H9 (cell line): Measurements from ENCODE around the gene CD79A. TPM values are rescaled to one million over a fixed set of nuclear protein-coding genes. Genes with fewer than 3 reads are reported as not detected.

Experiments
- DNase-seq: peaks from one replicate; pipeline ENCODE4 v3.0.0-alpha.2; 2017
- H2AFZ ChIP-seq: one replicate; pipeline ENCODE4 v1.6.1; 2013; ENCODE audit warnings: mild to moderate bottlenecking, low read length, control low read depth, moderate library complexity
- H2AK5ac ChIP-seq: 2 replicates; pipeline ENCODE4 v1.6.1; 2013; ENCODE audit warnings: low read length, control low read depth, mixed read lengths; ENCODE audit not compliant: insufficient read length
- H2BK120ac ChIP-seq: one replicate; pipeline ENCODE4 v1.6.1; 2013; ENCODE audit warnings: low read depth, mild to moderate bottlenecking, low read length, control low read depth, inconsistent platforms; ENCODE audit not compliant: poor library complexity, severe bottlenecking
- H2BK12ac ChIP-seq: 2 replicates; pipeline ENCODE4 v1.6.1; 2013; ENCODE audit warnings: low read length, control low read depth, mixed read lengths, low read depth; ENCODE audit not compliant: insufficient read length
- H2BK15ac ChIP-seq: 2 replicates; pipeline ENCODE4 v1.6.1; 2013; ENCODE audit warnings: low read depth, low read length, control low read depth
- H2BK20ac ChIP-seq: one replicate; pipeline ENCODE4 v1.6.1; 2013; ENCODE audit warnings: low read depth, mild to moderate bottlenecking, low read length, control low read depth, inconsistent platforms; ENCODE audit not compliant: poor library complexity, severe bottlenecking
- H2BK5ac ChIP-seq: 2 replicates; pipeline ENCODE4 v1.6.1; 2013; ENCODE audit warnings: low read length, control low read depth, mixed read lengths; ENCODE audit not compliant: insufficient read length
- H3K14ac ChIP-seq: 2 replicates; pipeline ENCODE4 v1.6.1; 2013; ENCODE audit warnings: low read length, control low read depth; ENCODE audit not compliant: insufficient read depth
- H3K18ac ChIP-seq: 2 replicates; pipeline ENCODE4 v1.6.1; 2013; ENCODE audit warnings: low read depth, mild to moderate bottlenecking, mixed read lengths, low read length, control low read depth; ENCODE audit not compliant: insufficient read length
- H3K23ac ChIP-seq: 2 replicates; pipeline ENCODE4 v1.6.1; 2013; ENCODE audit warnings: low read length, control low read depth, mixed read lengths, low read depth; ENCODE audit not compliant: insufficient read length
- H3K23me2 ChIP-seq: 2 replicates; pipeline ENCODE4 v1.6.1; 2013; ENCODE audit warnings: low read depth, mild to moderate bottlenecking, mixed read lengths, low read length, control low read depth; ENCODE audit not compliant: insufficient read length, poor library complexity, severe bottlenecking
- H3K27ac ChIP-seq: 2 replicates; pipeline ENCODE4 v1.5.1; 2013; ENCODE audit warnings: low read length, control low read depth, mixed read lengths, low read depth; ENCODE audit not compliant: insufficient read length
- H3K27me3 ChIP-seq: 2 replicates; pipeline ENCODE4 v1.6.1; 2013; ENCODE audit warnings: low read length, control low read depth, inconsistent platforms; ENCODE audit not compliant: insufficient read depth
- H3K4ac ChIP-seq: 2 replicates; pipeline ENCODE4 v1.6.1; 2013; ENCODE audit warnings: low read depth, mild to moderate bottlenecking, control low read depth, inconsistent platforms, low read length, moderate library complexity
- H3K4me1 ChIP-seq: 2 replicates; pipeline ENCODE4 v1.6.1; 2013; ENCODE audit warnings: low read length, control low read depth, inconsistent platforms; ENCODE audit not compliant: insufficient read depth
- H3K4me2 ChIP-seq: 2 replicates; pipeline ENCODE4 v1.6.1; 2013; ENCODE audit warnings: low read length, control low read depth, mixed read lengths; ENCODE audit not compliant: insufficient read length, insufficient read depth
- H3K56ac ChIP-seq: 2 replicates; pipeline ENCODE4 v1.6.1; 2013; ENCODE audit warnings: low read depth, mild to moderate bottlenecking, mixed read lengths, low read length, control low read depth; ENCODE audit not compliant: insufficient read length
- H3K79me1 ChIP-seq: 2 replicates; pipeline ENCODE4 v1.6.1; 2013; ENCODE audit warnings: low read depth, mild to moderate bottlenecking, moderate library complexity, low read length, control low read depth, inconsistent platforms; ENCODE audit not compliant: insufficient read depth, poor library complexity, severe bottlenecking
- H3K79me2 ChIP-seq: 2 replicates; pipeline ENCODE4 v1.6.1; 2013; ENCODE audit warnings: low read length, control low read depth, inconsistent platforms; ENCODE audit not compliant: insufficient read depth
- H3K9ac ChIP-seq: 2 replicates; pipeline ENCODE4 v1.6.1; 2013; ENCODE audit warnings: low read length, control low read depth, mixed read lengths; ENCODE audit not compliant: insufficient read length; ENCODE audit errors: extremely low read depth
- H3K9me3 ChIP-seq: one replicate; pipeline ENCODE4 v1.6.1; 2013; ENCODE audit warnings: low read depth, low read length, inconsistent platforms; ENCODE audit not compliant: control insufficient read depth
- H3T11ph ChIP-seq: one replicate; pipeline ENCODE4 v1.6.1; 2013; ENCODE audit warnings: mild to moderate bottlenecking, low read length, control low read depth, inconsistent platforms
- H4K20me1 ChIP-seq: one replicate; pipeline ENCODE4 v1.6.1; 2013; ENCODE audit not compliant: control insufficient read depth, insufficient read length, insufficient read depth
- H4K5ac ChIP-seq: 2 replicates; pipeline ENCODE4 v1.6.1; 2013; ENCODE audit warnings: low read depth, mild to moderate bottlenecking, mixed read lengths, low read length, control low read depth; ENCODE audit not compliant: insufficient read length
- H4K8ac ChIP-seq: replicated peaks from 2 replicates; pipeline ENCODE4 v1.6.1; 2013; ENCODE audit warnings: low read length, control low read depth, mixed read lengths, low read depth; ENCODE audit not compliant: insufficient read length
- H4K91ac ChIP-seq: 2 replicates; pipeline ENCODE4 v1.6.1; 2013; ENCODE audit warnings: low read depth, mild to moderate bottlenecking, moderate library complexity, mixed read lengths, low read length, control low read depth; ENCODE audit not compliant: insufficient read length
- H3K27ac Mint-ChIP-seq, 3 experiments: 2 replicates in 2 of 3; 3 replicates in 1 of 3; pipeline ENCODE4 v1.8.0; 2020 to 2021; ENCODE audit warnings: mixed read lengths in 3 of 3, mild to moderate bottlenecking in 1 of 3, moderate library complexity in 1 of 3
- H3K27me3 Mint-ChIP-seq: 2 replicates; pipeline ENCODE4 v1.8.0; 2021; ENCODE audit warnings: low read depth, mild to moderate bottlenecking, moderate library complexity, mixed read lengths
- H3K36me3 Mint-ChIP-seq, 3 experiments: 2 replicates in 2 of 3; 3 replicates in 1 of 3; pipeline ENCODE4 v1.8.0; 2020 to 2021; ENCODE audit warnings: low read depth in 3 of 3, mixed read lengths in 3 of 3; ENCODE audit not compliant: insufficient read depth in 1 of 3
- H3K4me1 Mint-ChIP-seq, 2 experiments: 2 replicates each; pipeline ENCODE4 v1.8.0; 2020; ENCODE audit warnings: mixed read lengths in 2 of 2
- H3K4me3 Mint-ChIP-seq, 2 experiments: 2 replicates in 1 of 2; 3 replicates in 1 of 2; pipeline ENCODE4 v1.8.0; 2020 to 2021; ENCODE audit warnings: mild to moderate bottlenecking in 2 of 2, mixed read lengths in 2 of 2, moderate library complexity in 1 of 2
- H3K9me3 Mint-ChIP-seq, 2 experiments: 2 replicates in 1 of 2; 3 replicates in 1 of 2; pipeline ENCODE4 v1.8.0; 2020; ENCODE audit warnings: mild to moderate bottlenecking in 2 of 2, mixed read lengths in 2 of 2, moderate library complexity in 1 of 2
- WGBS: extraction: QIAGEN DNeasy Blood & Tissue Kit; methylation state at CpG from one replicate; pipeline ENCODE4 v1.1.7; 2013; ENCODE audit warnings: missing lambda C conversion rate, low lambda C conversion rate, mixed read lengths; ENCODE audit not compliant: insufficient read length; ENCODE audit errors: extremely low coverage; 5-methylcytosine and 5-hydroxymethylcytosine counted together
- total RNA-seq: library from RNA; stranded (reverse); gene quantifications from 2 replicates; pipeline ENCODE4 v1.2.1, GENCODE V29; 2021
- TF ChIP-seq, protein P1 (sequence below): fragments of 200-600 bp; sonication (generic); conservative IDR thresholded peaks from 3 replicates; pipeline ENCODE4 v1.8.0; 2021; ENCODE audit warnings: antibody characterized with exemption, mild to moderate bottlenecking

The CD79A gene
- total RNA-seq, 1 experiment from 2014 or later: 0.22 TPM

DNA sequence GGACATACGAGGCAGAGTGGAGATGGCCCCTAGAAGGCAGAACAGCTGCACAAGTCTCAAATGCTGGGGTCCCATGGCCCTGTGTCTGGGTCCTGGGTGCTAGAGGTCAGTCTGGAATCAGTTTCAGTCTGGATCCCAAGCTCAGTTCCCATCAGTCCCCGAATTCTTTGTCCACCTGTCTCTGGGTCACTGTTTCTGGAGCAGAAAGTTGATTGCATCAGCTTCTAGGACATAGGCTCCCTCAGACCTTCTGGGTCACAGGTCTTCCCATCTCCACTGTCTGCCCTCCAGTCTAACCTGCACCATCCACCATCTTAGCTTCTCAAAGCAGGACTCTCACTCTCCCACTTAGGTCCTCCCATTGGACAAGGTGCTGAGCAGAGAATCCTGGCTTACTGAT, 37.9 kb upstream of the CD79A start:
- Histone ChIP-seq H2AFZ (no peak overlapping the region), H2BK15ac (no peak overlapping the region), H2AK5ac (no peak overlapping the region), H3K27me3 (no peaks in the 10 kb centered on the region), H3K4me1 (no peaks in the 10 kb centered on the region), H3T11ph (no peak overlapping the region), H2BK5ac (no peak overlapping the region), H2BK120ac (no peak overlapping the region), H3K79me2 (no peaks in the 10 kb centered on the region), H3K27ac (no peak overlapping the region), H3K79me1 (no peaks in the 10 kb centered on the region), H3K23ac (no peak overlapping the region), H2BK12ac (no peak overlapping the region), H3K9me3 (no peaks in the 10 kb centered on the region), H4K8ac (no peak overlapping the region), H3K9ac (no peak overlapping the region), H3K56ac (no peak overlapping the region), H4K91ac (no peak overlapping the region), H4K20me1 (no peaks in the 10 kb centered on the region), H4K5ac (no peak overlapping the region), H3K4ac (no peak overlapping the region), H2BK20ac (no peak overlapping the region), H3K4me2 (no peak overlapping the region), H3K14ac (no peak overlapping the region), H3K18ac (no peak overlapping the region), H3K23me2 (peaks cover 2% of the 10 kb centered on the region)
- H3K27ac Mint-ChIP-seq: no peak overlapping the region
- peaks cover 0 to 2% (median 0%) of the 10 kb centered on the region in 3 experiments; a peak in 1 of 7 replicates for H3K36me3 Mint-ChIP-seq
- peaks cover 27% of the 10 kb centered on the region for H3K27me3 Mint-ChIP-seq
- TF ChIP-seq, protein P1, sequence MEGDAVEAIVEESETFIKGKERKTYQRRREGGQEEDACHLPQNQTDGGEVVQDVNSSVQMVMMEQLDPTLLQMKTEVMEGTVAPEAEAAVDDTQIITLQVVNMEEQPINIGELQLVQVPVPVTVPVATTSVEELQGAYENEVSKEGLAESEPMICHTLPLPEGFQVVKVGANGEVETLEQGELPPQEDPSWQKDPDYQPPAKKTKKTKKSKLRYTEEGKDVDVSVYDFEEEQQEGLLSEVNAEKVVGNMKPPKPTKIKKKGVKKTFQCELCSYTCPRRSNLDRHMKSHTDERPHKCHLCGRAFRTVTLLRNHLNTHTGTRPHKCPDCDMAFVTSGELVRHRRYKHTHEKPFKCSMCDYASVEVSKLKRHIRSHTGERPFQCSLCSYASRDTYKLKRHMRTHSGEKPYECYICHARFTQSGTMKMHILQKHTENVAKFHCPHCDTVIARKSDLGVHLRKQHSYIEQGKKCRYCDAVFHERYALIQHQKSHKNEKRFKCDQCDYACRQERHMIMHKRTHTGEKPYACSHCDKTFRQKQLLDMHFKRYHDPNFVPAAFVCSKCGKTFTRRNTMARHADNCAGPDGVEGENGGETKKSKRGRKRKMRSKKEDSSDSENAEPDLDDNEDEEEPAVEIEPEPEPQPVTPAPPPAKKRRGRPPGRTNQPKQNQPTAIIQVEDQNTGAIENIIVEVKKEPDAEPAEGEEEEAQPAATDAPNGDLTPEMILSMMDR: no peak
- peaks cover 1 to 67% of the 10 kb centered on the region in 2 experiments; a peak in 2 of 5 replicates for H3K9me3 Mint-ChIP-seq
- no peak overlapping the region for H3K4me3 Mint-ChIP-seq
- H3K4me1 Mint-ChIP-seq: no peaks in the 10 kb centered on the region
- DNase-seq: no peak
- WGBS: no CpG with 5 or more reads among the region's 2 CpGs
